ENCODE measurements around the gene HAS3. TPM values are rescaled to one million over a fixed set of nuclear protein-coding genes. Genes with fewer than 3 reads are reported as not detected.
"Not testable (repeated sequence)": the region's sequence is repeated elsewhere in the genome, so short reads cannot be mapped to it uniquely, and the experiment has no call there.

Gene HAS3
- total and polyA plus RNA-seq, 4 donors, result 0.09 to 0.75 (median 0.26) TPM

DNA sequence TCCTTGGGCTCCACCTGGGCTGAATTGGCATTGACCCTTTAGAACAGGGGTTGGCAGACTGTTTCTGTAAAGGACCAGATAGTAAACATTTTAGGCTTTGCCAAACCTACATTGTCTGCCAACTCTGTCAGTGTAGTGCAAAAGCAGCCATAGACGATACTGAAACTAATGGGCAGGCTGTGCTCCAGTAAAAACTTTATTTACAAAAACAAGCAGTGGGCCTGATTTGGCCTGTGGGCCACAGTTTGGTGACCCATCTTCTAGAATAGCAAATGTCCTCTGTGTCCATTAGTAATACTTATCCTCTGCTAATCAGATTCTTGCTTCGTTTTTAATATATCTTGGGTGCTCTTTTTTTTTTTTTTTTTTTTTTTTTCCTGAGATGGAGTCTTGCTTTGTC, 33.2 kb downstream of the HAS3 start (continued):
- TF ChIP-seq, protein P1, sequence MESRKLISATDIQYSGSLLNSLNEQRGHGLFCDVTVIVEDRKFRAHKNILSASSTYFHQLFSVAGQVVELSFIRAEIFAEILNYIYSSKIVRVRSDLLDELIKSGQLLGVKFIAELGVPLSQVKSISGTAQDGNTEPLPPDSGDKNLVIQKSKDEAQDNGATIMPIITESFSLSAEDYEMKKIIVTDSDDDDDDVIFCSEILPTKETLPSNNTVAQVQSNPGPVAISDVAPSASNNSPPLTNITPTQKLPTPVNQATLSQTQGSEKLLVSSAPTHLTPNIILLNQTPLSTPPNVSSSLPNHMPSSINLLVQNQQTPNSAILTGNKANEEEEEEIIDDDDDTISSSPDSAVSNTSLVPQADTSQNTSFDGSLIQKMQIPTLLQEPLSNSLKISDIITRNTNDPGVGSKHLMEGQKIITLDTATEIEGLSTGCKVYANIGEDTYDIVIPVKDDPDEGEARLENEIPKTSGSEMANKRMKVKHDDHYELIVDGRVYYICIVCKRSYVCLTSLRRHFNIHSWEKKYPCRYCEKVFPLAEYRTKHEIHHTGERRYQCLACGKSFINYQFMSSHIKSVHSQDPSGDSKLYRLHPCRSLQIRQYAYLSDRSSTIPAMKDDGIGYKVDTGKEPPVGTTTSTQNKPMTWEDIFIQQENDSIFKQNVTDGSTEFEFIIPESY (IDR thresholded peaks at IDR 0.05), result no peak
- no peak for TF ChIP-seq CTCF (IDR thresholded peaks at IDR 0.05; ENCODE audit: low read depth, low read length, missing input control)
- no peak for TF ChIP-seq YY1 (IDR thresholded peaks at IDR 0.05)

GRCh38 chr16:69139464-69139863, 34.0 kb downstream of the HAS3 start:
- WGBS, result 96% methylated on average over 7 of the region's 7 CpGs
- peaks cover 14 to 51% (median 37%) of the 10 kb centered on the region in 4 donors for H3K36me3 ChIP-seq (ENCODE audit: control insufficient read depth in 4 of 4, insufficient read depth in 3 of 4, low read depth in 1 of 4, low read length in 3 of 4)

GRCh38 chr16:69141014-69141413, 35.6 kb downstream of the HAS3 start:
- Histone ChIP-seq H3K36me3 (ENCODE audit: control insufficient read depth in 4 of 4, insufficient read depth in 3 of 4, low read depth in 1 of 4, low read length in 3 of 4) (peaks cover 14 to 62% (median 38%) of the 10 kb centered on the region in 4 donors), H3K9me3 (ENCODE audit: control insufficient read depth in 4 of 4, low read length in 3 of 4) (no peaks in the 10 kb centered on the region), H3K4me3 (ENCODE audit: low read depth in 1 of 3, low read length in 3 of 3) (no peak overlapping the region), H3K27ac (ENCODE audit: low read depth in 1 of 2, low read length in 2 of 2) (no peak overlapping the region), H3K4me1 (ENCODE audit: control insufficient read depth in 4 of 4, insufficient read depth in 4 of 4, low read length in 3 of 4) (no peaks in the 10 kb centered on the region), H3K27me3 (ENCODE audit: control insufficient read depth in 4 of 4, insufficient read depth in 4 of 4, low read length in 3 of 4) (no peaks in the 10 kb centered on the region), H3K9ac (ENCODE audit: low read depth in 1 of 2, low read length in 2 of 2) (no peak overlapping the region)
- DNase-seq (ENCODE audit: low spot score), result no peak
- TF ChIP-seq EGR1 (IDR thresholded peaks at IDR 0.05; ENCODE audit: low read depth in 2 of 2) (no peak), REST (IDR thresholded peaks at IDR 0.05) (no peak), RAD21 (IDR thresholded peaks at IDR 0.05) (no peak)
- 93% methylated on average over 5 of the region's 5 CpGs for WGBS

More at GRCh38 chr16:69139464-69139863, 34.0 kb downstream of the HAS3 start:
- H3K4me3 ChIP-seq (ENCODE audit: low read depth in 1 of 3, low read length in 3 of 3); H3K4me1 ChIP-seq (ENCODE audit: control insufficient read depth in 4 of 4, insufficient read depth in 4 of 4, low read length in 3 of 4); H3K9me3 ChIP-seq (ENCODE audit: control insufficient read depth in 4 of 4, low read length in 3 of 4); H3K9ac ChIP-seq (ENCODE audit: low read depth in 1 of 2, low read length in 2 of 2); H3K27me3 ChIP-seq (ENCODE audit: control insufficient read depth in 4 of 4, insufficient read depth in 4 of 4, low read length in 3 of 4); H3K27ac ChIP-seq (ENCODE audit: low read depth in 1 of 2, low read length in 2 of 2); DNase-seq (ENCODE audit: low spot score): not testable (repeated sequence)

DNA sequence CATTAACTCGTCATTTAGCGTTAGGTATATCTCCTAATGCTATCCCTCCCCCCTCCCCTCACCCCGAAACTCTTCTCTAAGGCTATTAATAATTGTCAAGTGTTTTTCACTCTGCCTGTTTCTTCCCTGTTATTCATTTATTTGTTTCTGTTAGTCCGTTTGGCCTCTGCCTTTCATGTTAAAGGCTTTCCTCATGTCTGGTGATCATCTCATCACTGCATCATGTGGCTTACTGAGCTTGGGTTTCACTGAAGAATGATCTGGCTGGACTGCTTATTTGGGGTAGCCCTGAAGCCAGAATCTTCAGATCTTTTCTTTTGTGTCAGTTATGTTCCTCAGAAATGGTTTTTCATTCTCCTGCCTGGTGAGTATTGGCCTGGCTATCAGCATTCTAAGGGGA, 36.5 kb downstream of the HAS3 start:
- H3K4me3 ChIP-seq (ENCODE audit: low read depth in 1 of 3, low read length in 3 of 3), result no peak overlapping the region
- DNase-seq (ENCODE audit: low spot score), result no peak
- no peak overlapping the region for H3K9ac ChIP-seq (ENCODE audit: low read depth in 1 of 2, low read length in 2 of 2)
- peaks cover 14 to 63% (median 36%) of the 10 kb centered on the region in 4 donors for H3K36me3 ChIP-seq (ENCODE audit: control insufficient read depth in 4 of 4, insufficient read depth in 3 of 4, low read depth in 1 of 4, low read length in 3 of 4)
- H3K4me1 ChIP-seq (ENCODE audit: control insufficient read depth in 4 of 4, insufficient read depth in 4 of 4, low read length in 3 of 4), result no peaks in the 10 kb centered on the region
- no peaks in the 10 kb centered on the region for H3K27me3 ChIP-seq (ENCODE audit: control insufficient read depth in 4 of 4, insufficient read depth in 4 of 4, low read length in 3 of 4)
- WGBS, result 95% methylated on average over 4 of the region's 4 CpGs
- H3K9me3 ChIP-seq (ENCODE audit: control insufficient read depth in 4 of 4, low read length in 3 of 4), result no peaks in the 10 kb centered on the region
- H3K27ac ChIP-seq (ENCODE audit: low read depth in 1 of 2, low read length in 2 of 2), result no peak overlapping the region
- TF ChIP-seq RAD21 (IDR thresholded peaks at IDR 0.05), result no peak
- no peak for TF ChIP-seq GABPA (IDR thresholded peaks at IDR 0.05 in 1 of 2, conservative IDR thresholded peaks at IDR 0.05 in 1 of 2)
- no peak for TF ChIP-seq CTCF (IDR thresholded peaks at IDR 0.05; ENCODE audit: low read depth, low read length, missing input control)
- no peak for TF ChIP-seq REST (IDR thresholded peaks at IDR 0.05)
- TF ChIP-seq, protein P2, sequence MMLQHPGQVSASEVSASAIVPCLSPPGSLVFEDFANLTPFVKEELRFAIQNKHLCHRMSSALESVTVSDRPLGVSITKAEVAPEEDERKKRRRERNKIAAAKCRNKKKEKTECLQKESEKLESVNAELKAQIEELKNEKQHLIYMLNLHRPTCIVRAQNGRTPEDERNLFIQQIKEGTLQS (IDR thresholded peaks at IDR 0.05), result no peak
